OCI-LY7 (cell line): ENCODE results near the gene TRIM67. TPM values are rescaled to one million over a fixed set of nuclear protein-coding genes. Genes with fewer than 3 reads are reported as not detected.

Source experiments
- BruUV-seq: library from RNA; stranded (reverse); fragments of 400-500 nt; replicated peaks from 2 replicates; lab custom pipeline; 2021; lab: Mats Ljungman, UMichigan
- CTCF ChIA-PET: fragments of 300-600 bp; sonication (Branson Sonifier 250); formaldehyde crosslinking; loops from one replicate; lab custom pipeline; 2022; ENCODE audit warnings: antibody characterized with exemption; ENCODE audit not compliant: unreplicated experiment; lab: Charles Lee
- POLR2A ChIA-PET: fragments of 300-600 bp; sonication (Branson Sonifier 250); formaldehyde crosslinking; loops from one replicate; lab custom pipeline; 2022; ENCODE audit warnings: antibody characterized with exemption; lab: Charles Lee
- DNase-seq: peaks from one replicate; pipeline ENCODE4 v3.0.0-alpha.2; 2015; ENCODE audit warnings: low spot score
- H2AFZ ChIP-seq: fragments of 200-600 bp; sonication (generic), shearing (Covaris generic); 2 replicates; pipeline ENCODE4 v1.6.1; 2014; ENCODE audit warnings: mild to moderate bottlenecking, antibody characterized with exemption, low read length, moderate library complexity
- H3K27ac ChIP-seq: fragments of 200-600 bp; sonication (generic); 2 replicates; pipeline ENCODE4 v1.5.1; 2014; ENCODE audit warnings: mixed run types, low read depth, mild to moderate bottlenecking, moderate library complexity, low read length, inconsistent platforms; ENCODE audit not compliant: poor library complexity, severe bottlenecking
- H3K36me3 ChIP-seq: fragments of 200-600 bp; sonication (generic); 2 replicates; pipeline ENCODE4 v1.6.1; 2014; ENCODE audit warnings: mild to moderate bottlenecking, antibody characterized with exemption, low read length, moderate library complexity, mixed read lengths; ENCODE audit not compliant: insufficient read depth
- H3K4me1 ChIP-seq: fragments of 200-600 bp; sonication (generic); 2 replicates; pipeline ENCODE4 v1.5.1; 2014; ENCODE audit warnings: mild to moderate bottlenecking, low read length; ENCODE audit not compliant: insufficient read depth, poor library complexity, severe bottlenecking
- H3K4me2 ChIP-seq: fragments of 200-600 bp; sonication (generic); 2 replicates; pipeline ENCODE4 v1.6.1; 2014; ENCODE audit warnings: mild to moderate bottlenecking, low read length
- H3K4me3 ChIP-seq: fragments of 200-600 bp; sonication (generic); 2 replicates; pipeline ENCODE4 v1.5.1; 2014; ENCODE audit warnings: mild to moderate bottlenecking, low read depth, low read length; ENCODE audit not compliant: poor library complexity, severe bottlenecking
- H3K79me2 ChIP-seq: fragments of 200-600 bp; sonication (generic); 2 replicates; pipeline ENCODE4 v1.6.1; 2016; ENCODE audit warnings: low read depth, mild to moderate bottlenecking, low read length, moderate library complexity, mixed read lengths; ENCODE audit not compliant: insufficient read depth
- H3K9me2 ChIP-seq: fragments of 200-600 bp; sonication (generic); 2 replicates; pipeline ENCODE4 v1.6.1; 2016; ENCODE audit warnings: mild to moderate bottlenecking, low read length, mixed read lengths; ENCODE audit not compliant: insufficient read depth
- H3K9me3 ChIP-seq: fragments of 200-600 bp; sonication (generic); 2 replicates; pipeline ENCODE4 v1.6.1; 2014; ENCODE audit warnings: mild to moderate bottlenecking, mixed run types, low read length, mixed read lengths
- H4K20me1 ChIP-seq: fragments of 200-600 bp; sonication (generic); 2 replicates; pipeline ENCODE4 v1.6.1; 2014; ENCODE audit warnings: mild to moderate bottlenecking, antibody characterized with exemption, low read length, moderate library complexity, mixed read lengths; ENCODE audit not compliant: insufficient read depth
- EZH2phosphoT487 ChIP-seq: fragments of 200-600 bp; sonication (generic); IDR thresholded peaks from 2 replicates; pipeline ENCODE4 v1.6.1; 2018; ENCODE audit warnings: low read depth, borderline replicate concordance, mild to moderate bottlenecking, mixed run types, antibody characterized with exemption, low read length, moderate library complexity, mixed read lengths
- intact Hi-C: fragments of 100-400 bp; cut with micrococcal nuclease; formaldehyde crosslinking; loops from one replicate; pipeline ENCODE4 v1.10.0; 2022; ENCODE audit not compliant: unreplicated experiment
- total RNA-seq, 2 experiments: library from RNA; depleted of rRNA in 1 of 2; stranded (reverse); fragments of >200 nt in 1 of 2; shearing (Covaris generic) in 1 of 2; gene quantifications; 2 replicates each; pipeline ENCODE4 v1.2.3, GENCODE V29; 2014 to 2022
- TF ChIP-seq, protein P1 (sequence below): fragments of 200-600 bp; sonication (generic); conservative IDR thresholded peaks from 2 replicates; pipeline ENCODE4 v1.5.1; 2014; ENCODE audit warnings: mild to moderate bottlenecking, antibody characterized with exemption, low read length, moderate library complexity, mixed read lengths

TRIM67 gene
- total RNA-seq, 2 experiments from 2014 or later, result 0.03 to 0.06 TPM

DNA sequence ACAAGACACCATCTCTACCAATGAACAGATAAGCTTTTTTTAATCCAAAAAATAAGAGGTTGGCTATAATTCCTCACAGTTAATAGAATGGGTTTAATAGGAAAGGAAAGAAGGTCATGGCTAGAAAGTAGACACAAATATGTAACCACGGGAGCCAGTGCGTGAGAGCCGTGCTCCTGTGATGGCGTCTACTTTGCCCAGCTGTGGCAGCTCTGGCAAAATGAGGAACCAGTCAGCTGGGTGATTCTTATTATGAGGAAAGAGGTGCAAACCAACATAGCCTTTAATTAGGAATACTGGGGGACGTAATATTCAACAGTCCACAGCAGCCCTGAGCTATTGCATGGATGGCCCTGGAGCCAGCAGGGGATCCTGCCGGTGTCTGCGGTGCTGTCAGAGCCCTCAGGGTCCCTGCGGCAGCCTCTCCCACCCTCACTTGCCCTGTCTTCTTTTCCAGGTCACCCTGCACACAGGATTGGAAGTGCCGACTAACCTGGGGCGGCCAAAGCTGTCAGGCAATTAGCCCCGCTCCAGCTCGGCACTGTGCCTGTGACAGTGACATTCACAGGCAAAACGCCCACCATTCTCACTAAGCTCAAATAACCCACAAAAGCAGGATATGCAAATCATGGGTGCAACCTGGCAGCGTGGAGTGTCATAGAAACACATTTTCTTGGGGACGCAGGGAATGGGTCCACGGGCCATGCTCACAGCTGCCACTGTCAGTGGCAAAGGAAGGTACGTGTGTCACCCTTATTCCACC is 53.2 kb downstream of the TRIM67 start:
- Histone ChIP-seq H3K9me3 (no peaks in the 10 kb centered on the region), H3K9me2 (no peaks in the 10 kb centered on the region), H3K27ac (peak overlapping the region; percentile 32), H3K4me1 (peaks cover 36% of the 10 kb centered on the region), H4K20me1 (no peaks in the 10 kb centered on the region), H3K4me2 (peak overlapping the region; percentile 78), H2AFZ (peak overlapping the region; percentile 93), H3K36me3 (no peaks in the 10 kb centered on the region), H3K79me2 (no peaks in the 10 kb centered on the region), H3K4me3 (peak overlapping the region; percentile 54)
- intact Hi-C loops, result no loop called here
- peak; percentile 52 for DNase-seq
- POLR2A ChIA-PET, result interaction anchor here (0.7 to 2.0 kb wide), 6 partner anchors 16 to 572 kb away, joined by 3 to 8 read pairs (median 4); no protein-coding TSS in a partner anchor
- BruUV-seq, result no TSS peak
- CTCF ChIA-PET, result interaction anchor here (0.7 to 1.3 kb wide), 2 partner anchors 18 to 315 kb away, joined by 3 read pairs; no protein-coding TSS in a partner anchor
- TF ChIP-seq EZH2phosphoT487, result no peak
- TF ChIP-seq, protein P1, sequence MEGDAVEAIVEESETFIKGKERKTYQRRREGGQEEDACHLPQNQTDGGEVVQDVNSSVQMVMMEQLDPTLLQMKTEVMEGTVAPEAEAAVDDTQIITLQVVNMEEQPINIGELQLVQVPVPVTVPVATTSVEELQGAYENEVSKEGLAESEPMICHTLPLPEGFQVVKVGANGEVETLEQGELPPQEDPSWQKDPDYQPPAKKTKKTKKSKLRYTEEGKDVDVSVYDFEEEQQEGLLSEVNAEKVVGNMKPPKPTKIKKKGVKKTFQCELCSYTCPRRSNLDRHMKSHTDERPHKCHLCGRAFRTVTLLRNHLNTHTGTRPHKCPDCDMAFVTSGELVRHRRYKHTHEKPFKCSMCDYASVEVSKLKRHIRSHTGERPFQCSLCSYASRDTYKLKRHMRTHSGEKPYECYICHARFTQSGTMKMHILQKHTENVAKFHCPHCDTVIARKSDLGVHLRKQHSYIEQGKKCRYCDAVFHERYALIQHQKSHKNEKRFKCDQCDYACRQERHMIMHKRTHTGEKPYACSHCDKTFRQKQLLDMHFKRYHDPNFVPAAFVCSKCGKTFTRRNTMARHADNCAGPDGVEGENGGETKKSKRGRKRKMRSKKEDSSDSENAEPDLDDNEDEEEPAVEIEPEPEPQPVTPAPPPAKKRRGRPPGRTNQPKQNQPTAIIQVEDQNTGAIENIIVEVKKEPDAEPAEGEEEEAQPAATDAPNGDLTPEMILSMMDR, result no peak

DNA sequence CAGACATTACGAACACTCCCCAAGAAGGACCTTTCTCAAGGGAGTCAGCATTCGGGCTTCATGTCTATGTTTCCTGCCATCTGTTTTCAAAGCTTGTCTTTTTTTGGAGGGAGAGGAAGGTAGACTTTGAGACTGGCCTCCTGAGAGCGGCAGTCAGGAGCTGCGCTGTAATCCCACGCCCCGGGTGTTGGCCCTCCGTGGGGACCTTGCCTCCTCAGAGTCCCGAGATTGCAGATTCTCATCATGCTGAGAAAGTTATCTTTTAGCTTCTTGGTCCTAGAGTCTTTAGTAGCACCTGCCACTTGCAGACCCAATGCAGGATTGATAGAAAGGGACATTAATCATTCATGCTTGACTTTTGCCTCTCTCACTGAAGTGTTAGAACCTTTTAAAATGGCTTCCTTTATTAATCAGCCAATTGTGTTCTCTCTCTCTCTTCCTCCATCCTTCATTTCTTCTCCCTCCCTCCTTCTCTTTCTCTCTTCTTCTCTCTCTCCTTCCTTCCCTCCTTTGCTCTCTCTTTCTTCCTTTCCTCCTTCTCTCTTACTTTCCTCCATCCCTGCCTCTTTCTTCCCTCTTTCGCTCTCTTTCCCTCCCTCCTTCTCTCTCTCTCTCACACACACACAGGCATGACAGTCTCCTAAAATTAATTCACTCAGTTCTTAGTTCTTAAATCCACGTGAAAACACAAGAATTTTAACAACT is 54.0 kb downstream of the TRIM67 start:
- intact Hi-C loops, result no loop called here
- H2AFZ ChIP-seq, result peak overlapping the region; percentile 93
- BruUV-seq, result no TSS peak
- CTCF ChIA-PET, result interaction anchor here (0.7 to 1.3 kb wide), 2 partner anchors 17 to 316 kb away, joined by 3 read pairs; no protein-coding TSS in a partner anchor
- peak overlapping the region; percentile 78 for H3K4me2 ChIP-seq
- POLR2A ChIA-PET, result interaction anchor here (0.6 to 2.0 kb wide), 5 partner anchors 19 to 572 kb away, joined by 3 to 8 read pairs (median 4); no protein-coding TSS in a partner anchor
- no peaks in the 10 kb centered on the region for H3K9me3 ChIP-seq
- H3K36me3 ChIP-seq, result no peaks in the 10 kb centered on the region
- H3K9me2 ChIP-seq, result no peaks in the 10 kb centered on the region
- H3K4me3 ChIP-seq, result peak overlapping the region; percentile 54
- peaks cover 36% of the 10 kb centered on the region for H3K4me1 ChIP-seq
- no peaks in the 10 kb centered on the region for H4K20me1 ChIP-seq
- DNase-seq, result no peak
- TF ChIP-seq, protein P1, result no peak
- TF ChIP-seq EZH2phosphoT487, result no peak
- no peaks in the 10 kb centered on the region for H3K79me2 ChIP-seq
- H3K27ac ChIP-seq, result peak overlapping the region; percentile 32
